K562 (cell line): ENCODE data around the gene PCBP2.

Experiments
- CBFA2T3 ChIP-seq: fragments of 450-650 bp; IDR thresholded peaks from 2 replicates; pipeline ENCODE4 v1.6.1; 2017
- ESRRA ChIP-seq: fragments of 450-650 bp; IDR thresholded peaks from 2 replicates; pipeline ENCODE4 v1.6.1; 2014; ENCODE audit warnings: low read depth, mild to moderate bottlenecking, moderate library complexity, borderline replicate concordance
- SNRNP70 ChIP-seq: fragments of 200-400 bp; formaldehyde crosslinking; optimal IDR thresholded peaks from 2 replicates; pipeline ENCODE3; 2017; ENCODE audit warnings: low read depth, low read length
- TRIM28 ChIP-seq: fragments of 450-650 bp; IDR thresholded peaks from 2 replicates; pipeline ENCODE4 v1.6.1; 2017
- TF ChIP-seq, protein P1 (sequence below), 3 experiments: IDR thresholded peaks in 2 of 3; conservative IDR thresholded peaks in 1 of 3; 2 replicates each; pipeline ENCODE4 v1.5.1; 2011 to 2012; ENCODE audit warnings: low read length in 3 of 3, mild to moderate bottlenecking in 3 of 3, control low read depth in 2 of 3, improper control_type of control experiment in 1 of 3, inconsistent platforms in 1 of 3, low read depth in 1 of 3, mixed read lengths in 1 of 3, moderate library complexity in 1 of 3; ENCODE audit not compliant: insufficient read depth in 2 of 3

DNA sequence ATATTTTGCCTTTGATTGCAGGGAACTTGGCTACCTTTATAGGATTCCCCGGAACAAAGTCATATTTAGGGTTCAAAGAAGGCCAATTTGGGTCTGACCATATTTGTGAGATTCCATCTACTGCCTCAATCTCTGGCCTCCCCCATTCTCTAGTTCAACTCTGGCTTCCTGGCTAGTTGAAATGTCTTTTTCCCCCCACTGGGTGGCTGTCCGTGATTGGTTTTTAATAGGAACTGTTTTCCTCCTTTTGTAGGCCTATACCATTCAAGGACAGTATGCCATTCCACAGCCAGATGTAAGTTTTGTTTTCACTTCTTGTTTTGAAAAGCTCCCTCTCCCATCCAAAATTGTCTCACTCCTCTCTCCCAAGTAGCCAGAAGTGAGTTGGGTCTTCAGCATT, 13.8 kb downstream of the PCBP2 start:
- TF ChIP-seq SNRNP70, result no peak
- TF ChIP-seq, protein P1, sequence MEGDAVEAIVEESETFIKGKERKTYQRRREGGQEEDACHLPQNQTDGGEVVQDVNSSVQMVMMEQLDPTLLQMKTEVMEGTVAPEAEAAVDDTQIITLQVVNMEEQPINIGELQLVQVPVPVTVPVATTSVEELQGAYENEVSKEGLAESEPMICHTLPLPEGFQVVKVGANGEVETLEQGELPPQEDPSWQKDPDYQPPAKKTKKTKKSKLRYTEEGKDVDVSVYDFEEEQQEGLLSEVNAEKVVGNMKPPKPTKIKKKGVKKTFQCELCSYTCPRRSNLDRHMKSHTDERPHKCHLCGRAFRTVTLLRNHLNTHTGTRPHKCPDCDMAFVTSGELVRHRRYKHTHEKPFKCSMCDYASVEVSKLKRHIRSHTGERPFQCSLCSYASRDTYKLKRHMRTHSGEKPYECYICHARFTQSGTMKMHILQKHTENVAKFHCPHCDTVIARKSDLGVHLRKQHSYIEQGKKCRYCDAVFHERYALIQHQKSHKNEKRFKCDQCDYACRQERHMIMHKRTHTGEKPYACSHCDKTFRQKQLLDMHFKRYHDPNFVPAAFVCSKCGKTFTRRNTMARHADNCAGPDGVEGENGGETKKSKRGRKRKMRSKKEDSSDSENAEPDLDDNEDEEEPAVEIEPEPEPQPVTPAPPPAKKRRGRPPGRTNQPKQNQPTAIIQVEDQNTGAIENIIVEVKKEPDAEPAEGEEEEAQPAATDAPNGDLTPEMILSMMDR (IDR thresholded peaks at IDR 0.05 in 2 of 3, conservative IDR thresholded peaks at IDR 0.05 in 1 of 3; ENCODE audit: insufficient read depth in 2 of 3, low read depth in 1 of 3, low read length in 3 of 3), result no peak
- TF ChIP-seq ESRRA, result no peak
- no peak for TF ChIP-seq CBFA2T3
- no peak for TF ChIP-seq TRIM28
